Glutamatergic neuron (in vitro differentiated cells): ENCODE results near the gene NHS. TPM values are rescaled to one million over a fixed set of nuclear protein-coding genes. Genes with fewer than 3 reads are reported as not detected.

Source experiments
- DNase-seq: peaks from one replicate; pipeline ENCODE4 v3.0.0; 2022
- H3K27ac Mint-ChIP-seq: one replicate; pipeline ENCODE4 v1.8.0; 2020; ENCODE audit warnings: mild to moderate bottlenecking, mixed read lengths, inconsistent platforms; ENCODE audit not compliant: unreplicated experiment
- H3K27me3 Mint-ChIP-seq: one replicate; pipeline ENCODE4 v1.8.0; 2020; ENCODE audit warnings: mild to moderate bottlenecking, moderate library complexity, mixed read lengths, inconsistent platforms; ENCODE audit not compliant: unreplicated experiment
- H3K36me3 Mint-ChIP-seq: one replicate; pipeline ENCODE4 v1.8.0; 2020; ENCODE audit warnings: mild to moderate bottlenecking, mixed read lengths, inconsistent platforms; ENCODE audit not compliant: unreplicated experiment
- H3K4me1 Mint-ChIP-seq: one replicate; pipeline ENCODE4 v1.8.0; 2020; ENCODE audit warnings: mild to moderate bottlenecking, low read depth, mixed read lengths, inconsistent platforms; ENCODE audit not compliant: unreplicated experiment
- H3K4me3 Mint-ChIP-seq: one replicate; pipeline ENCODE4 v1.8.0; 2020; ENCODE audit warnings: mild to moderate bottlenecking, mixed read lengths, inconsistent platforms; ENCODE audit not compliant: unreplicated experiment
- H3K9me3 Mint-ChIP-seq: one replicate; pipeline ENCODE4 v1.8.0; 2020; ENCODE audit warnings: mild to moderate bottlenecking, moderate library complexity, mixed read lengths, inconsistent platforms; ENCODE audit not compliant: unreplicated experiment
- total RNA-seq: library from RNA; stranded (reverse); fragmentation: NEBNext Ultra II Directional; extraction: Animal tissue kit (Norgen Biotek cat#: 25700); gene quantifications from one replicate; pipeline ENCODE4 v1.2.1, GENCODE V29; 2021; ENCODE audit not compliant: unreplicated experiment
- TF ChIP-seq, protein P1 (sequence below): fragments of 200-600 bp; sonication (generic); IDR thresholded peaks from one replicate; pipeline ENCODE4 v1.5.0; 2021; ENCODE audit not compliant: partially characterized antibody, unreplicated experiment

NHS gene
- total RNA-seq, 1 donor from 2014 or later, result 9.1 TPM

DNA sequence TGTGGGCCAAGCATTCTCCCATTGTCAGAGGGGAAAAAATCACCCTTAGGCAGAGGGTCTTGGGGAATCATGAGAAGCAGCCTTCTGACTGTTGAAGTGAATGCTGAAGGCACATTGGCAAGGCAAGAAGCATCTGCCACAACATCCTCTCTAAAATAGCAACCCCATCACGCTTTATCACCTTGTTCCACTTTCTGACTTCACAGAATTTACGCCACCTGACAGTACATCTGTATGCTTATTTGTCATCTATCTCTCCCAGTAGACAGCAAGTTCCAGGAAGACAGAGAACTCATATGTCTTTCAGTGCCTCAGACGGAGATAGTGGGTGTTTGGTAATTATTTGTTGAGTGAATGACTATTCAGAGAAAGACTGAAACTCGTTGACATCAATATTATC is 293.9 kb downstream of the NHS start:
- H3K36me3 Mint-ChIP-seq, result peaks cover 10% of the 10 kb centered on the region
- peaks cover 1% of the 10 kb centered on the region for H3K27me3 Mint-ChIP-seq
- no peak overlapping the region for H3K27ac Mint-ChIP-seq
- TF ChIP-seq, protein P1, sequence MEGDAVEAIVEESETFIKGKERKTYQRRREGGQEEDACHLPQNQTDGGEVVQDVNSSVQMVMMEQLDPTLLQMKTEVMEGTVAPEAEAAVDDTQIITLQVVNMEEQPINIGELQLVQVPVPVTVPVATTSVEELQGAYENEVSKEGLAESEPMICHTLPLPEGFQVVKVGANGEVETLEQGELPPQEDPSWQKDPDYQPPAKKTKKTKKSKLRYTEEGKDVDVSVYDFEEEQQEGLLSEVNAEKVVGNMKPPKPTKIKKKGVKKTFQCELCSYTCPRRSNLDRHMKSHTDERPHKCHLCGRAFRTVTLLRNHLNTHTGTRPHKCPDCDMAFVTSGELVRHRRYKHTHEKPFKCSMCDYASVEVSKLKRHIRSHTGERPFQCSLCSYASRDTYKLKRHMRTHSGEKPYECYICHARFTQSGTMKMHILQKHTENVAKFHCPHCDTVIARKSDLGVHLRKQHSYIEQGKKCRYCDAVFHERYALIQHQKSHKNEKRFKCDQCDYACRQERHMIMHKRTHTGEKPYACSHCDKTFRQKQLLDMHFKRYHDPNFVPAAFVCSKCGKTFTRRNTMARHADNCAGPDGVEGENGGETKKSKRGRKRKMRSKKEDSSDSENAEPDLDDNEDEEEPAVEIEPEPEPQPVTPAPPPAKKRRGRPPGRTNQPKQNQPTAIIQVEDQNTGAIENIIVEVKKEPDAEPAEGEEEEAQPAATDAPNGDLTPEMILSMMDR, result no peak
- no peaks in the 10 kb centered on the region for H3K9me3 Mint-ChIP-seq
- DNase-seq, result no peak
- no peak overlapping the region for H3K4me3 Mint-ChIP-seq
- no peaks in the 10 kb centered on the region for H3K4me1 Mint-ChIP-seq

GRCh38 chrX:17669458-17669857 is 294.5 kb downstream of the NHS start:
- Mint-ChIP-seq H3K9me3 (no peaks in the 10 kb centered on the region), H3K4me1 (no peaks in the 10 kb centered on the region), H3K36me3 (peaks cover 10% of the 10 kb centered on the region), H3K27me3 (peaks cover 1% of the 10 kb centered on the region), H3K27ac (no peak overlapping the region), H3K4me3 (no peak overlapping the region)
- TF ChIP-seq, protein P1, result no peak
- no peak for DNase-seq

- Mint-ChIP-seq H3K9me3 (no peaks in the 10 kb centered on the region), H3K36me3 (peaks cover 10% of the 10 kb centered on the region), H3K4me1 (no peaks in the 10 kb centered on the region), H3K27ac (no peak overlapping the region), H3K4me3 (no peak overlapping the region), H3K27me3 (peaks cover 1% of the 10 kb centered on the region)
- TF ChIP-seq, protein P1, result no peak
- no peak for DNase-seq
Observed at GRCh38 chrX:17669891-17670290, 294.9 kb downstream of the NHS start.

GRCh38 chrX:17670874-17671273 is 295.9 kb downstream of the NHS start:
- Mint-ChIP-seq H3K4me3 (no peak overlapping the region), H3K4me1 (no peaks in the 10 kb centered on the region), H3K36me3 (peaks cover 10% of the 10 kb centered on the region), H3K9me3 (no peaks in the 10 kb centered on the region), H3K27ac (no peak overlapping the region), H3K27me3 (peaks cover 1% of the 10 kb centered on the region)
- no peak for DNase-seq
- TF ChIP-seq, protein P1, result no peak

DNA sequence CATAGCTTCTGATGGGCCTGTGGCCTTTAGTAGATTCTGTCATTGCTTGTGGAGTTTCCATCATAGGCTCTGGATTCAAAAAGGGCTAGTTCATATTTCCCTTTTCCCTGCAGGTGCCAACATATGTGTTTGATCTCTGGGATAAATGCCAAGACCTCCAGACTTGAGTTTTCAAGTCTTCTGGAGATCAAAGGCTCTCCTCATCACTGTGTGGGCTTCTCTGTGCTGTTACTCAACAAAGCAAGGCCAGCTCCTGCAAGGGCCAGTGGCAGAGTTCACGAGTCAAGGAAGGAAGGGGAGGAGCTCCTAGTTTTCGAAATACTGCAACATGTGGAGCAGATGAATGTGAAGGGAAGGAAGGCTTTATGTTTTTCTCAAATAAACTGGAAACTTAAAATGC is 299.6 kb downstream of the NHS start:
- H3K4me3 Mint-ChIP-seq, result no peak overlapping the region
- no peak overlapping the region for H3K27ac Mint-ChIP-seq
- DNase-seq, result no peak
- no peaks in the 10 kb centered on the region for H3K9me3 Mint-ChIP-seq
- TF ChIP-seq, protein P1, result no peak
- H3K36me3 Mint-ChIP-seq, result peaks cover 5% of the 10 kb centered on the region
- no peaks in the 10 kb centered on the region for H3K27me3 Mint-ChIP-seq
- H3K4me1 Mint-ChIP-seq, result no peaks in the 10 kb centered on the region
